ENCODE data around the gene PTPN21.

PTPN21 gene

DNA sequence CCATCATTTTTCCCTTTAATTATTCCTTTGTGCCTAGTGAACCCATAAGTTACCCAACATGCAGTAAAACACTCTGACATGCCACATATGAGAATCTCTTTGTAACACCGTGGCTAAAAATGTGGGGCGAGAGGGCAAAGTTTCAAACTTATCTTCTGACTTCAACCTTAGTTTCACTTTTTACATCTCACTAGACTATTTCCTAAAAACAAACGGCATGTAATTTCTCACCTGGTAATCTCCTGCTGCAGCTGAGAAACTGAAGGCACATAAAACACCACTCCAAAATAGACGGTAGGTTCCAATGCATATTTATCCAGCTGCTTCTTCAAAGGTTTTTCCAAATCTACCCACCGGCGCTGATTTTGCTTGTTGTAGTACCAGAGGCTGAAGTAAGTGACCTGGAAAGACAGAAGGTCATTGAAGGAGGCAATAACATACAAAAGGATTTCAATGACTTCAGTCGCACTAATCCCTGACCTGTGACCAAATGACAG lies 37.9 kb downstream of the PTPN21 start:
- Histone ChIP-seq H3K4me3 (ENCODE audit: low read length) (peak overlapping the region; percentile 41), H3K79me2 (ENCODE audit: low read length) (no peaks in the 10 kb centered on the region), H3K27ac (ENCODE audit: low read length) (no peak overlapping the region; the same call in 1 of the 2 replicates), H3K9ac (ENCODE audit: low read length) (no peak overlapping the region; the same call in 1 of the 2 replicates), H3K9me2 (replicated peaks; ENCODE audit: insufficient read depth, low read length) (no peaks in the 10 kb centered on the region), H3K4me2 (ENCODE audit: low read depth, low read length) (peak overlapping the region; percentile 30; the same call in 1 of the 2 replicates), H3F3A (ENCODE audit: insufficient read depth, low read length) (no peaks in the 10 kb centered on the region), H3K9me3 (replicated peaks; ENCODE audit: insufficient read depth, low read length) (no peaks in the 10 kb centered on the region), H4K20me1 (ENCODE audit: insufficient read depth, low read length) (no peaks in the 10 kb centered on the region), H3K4me1 (ENCODE audit: low read length) (peaks cover 6% of the 10 kb centered on the region; the same call in 1 of the 2 replicates), H3K27me3 (replicated peaks; ENCODE audit: insufficient read depth, low read length) (no peaks in the 10 kb centered on the region), H3K36me3 (replicated peaks; ENCODE audit: insufficient read depth, low read length) (no peaks in the 10 kb centered on the region), H2AFZ (ENCODE audit: low read length) (peak overlapping the region; percentile 73)
- TF ChIP-seq EZH2phosphoT487 (IDR thresholded peaks at IDR 0.05; ENCODE audit: low read length) (no peak), EZH2 (optimal IDR thresholded peaks at IDR 0.05; ENCODE audit: low read depth, low read length) (no peak)
- TF ChIP-seq, protein P1, sequence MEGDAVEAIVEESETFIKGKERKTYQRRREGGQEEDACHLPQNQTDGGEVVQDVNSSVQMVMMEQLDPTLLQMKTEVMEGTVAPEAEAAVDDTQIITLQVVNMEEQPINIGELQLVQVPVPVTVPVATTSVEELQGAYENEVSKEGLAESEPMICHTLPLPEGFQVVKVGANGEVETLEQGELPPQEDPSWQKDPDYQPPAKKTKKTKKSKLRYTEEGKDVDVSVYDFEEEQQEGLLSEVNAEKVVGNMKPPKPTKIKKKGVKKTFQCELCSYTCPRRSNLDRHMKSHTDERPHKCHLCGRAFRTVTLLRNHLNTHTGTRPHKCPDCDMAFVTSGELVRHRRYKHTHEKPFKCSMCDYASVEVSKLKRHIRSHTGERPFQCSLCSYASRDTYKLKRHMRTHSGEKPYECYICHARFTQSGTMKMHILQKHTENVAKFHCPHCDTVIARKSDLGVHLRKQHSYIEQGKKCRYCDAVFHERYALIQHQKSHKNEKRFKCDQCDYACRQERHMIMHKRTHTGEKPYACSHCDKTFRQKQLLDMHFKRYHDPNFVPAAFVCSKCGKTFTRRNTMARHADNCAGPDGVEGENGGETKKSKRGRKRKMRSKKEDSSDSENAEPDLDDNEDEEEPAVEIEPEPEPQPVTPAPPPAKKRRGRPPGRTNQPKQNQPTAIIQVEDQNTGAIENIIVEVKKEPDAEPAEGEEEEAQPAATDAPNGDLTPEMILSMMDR (IDR thresholded peaks at IDR 0.05; ENCODE audit: low read length), result no peak
- peak; percentile 53 for DNase-seq

DNA sequence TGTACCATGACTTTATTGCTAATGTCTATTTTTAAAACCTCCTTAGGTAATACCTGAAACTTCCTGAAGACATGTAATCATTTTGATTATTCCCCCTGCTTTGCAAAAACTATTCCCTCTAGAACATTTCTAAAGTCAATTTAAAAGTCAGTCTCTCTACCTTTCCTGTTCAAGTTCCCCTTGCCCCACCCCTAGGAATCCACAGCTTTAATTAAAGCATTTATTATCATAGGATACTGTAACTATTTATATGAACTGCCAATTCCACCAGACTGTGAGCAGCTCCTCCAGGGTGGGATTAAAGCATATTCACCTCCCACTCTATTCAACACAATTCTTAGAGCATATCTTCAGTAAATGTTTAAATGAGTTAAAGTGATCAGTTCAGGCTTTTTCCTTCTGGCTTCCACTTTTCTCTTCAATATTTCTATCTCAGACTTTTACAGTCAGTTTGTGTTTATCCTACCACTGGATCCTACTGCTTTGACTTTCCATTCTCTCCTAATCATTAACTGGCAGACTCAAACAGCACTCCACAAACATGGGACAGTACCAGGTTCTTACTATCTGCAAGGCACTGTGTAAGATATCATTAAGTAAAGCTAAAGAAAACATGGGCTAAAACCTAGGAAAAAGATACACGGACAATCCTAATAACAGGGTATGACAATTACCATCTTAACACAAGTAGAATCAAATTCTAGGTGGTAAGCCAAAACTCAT lies 39.1 kb downstream of the PTPN21 start:
- Histone ChIP-seq H3K27ac (ENCODE audit: low read length) (no peak overlapping the region), H3K9me2 (replicated peaks; ENCODE audit: insufficient read depth, low read length) (no peaks in the 10 kb centered on the region), H2AFZ (ENCODE audit: low read length) (no peak overlapping the region), H4K20me1 (ENCODE audit: insufficient read depth, low read length) (no peaks in the 10 kb centered on the region), H3K4me1 (ENCODE audit: low read length) (peaks cover 6% of the 10 kb centered on the region; the same call in 1 of the 2 replicates), H3F3A (ENCODE audit: insufficient read depth, low read length) (no peaks in the 10 kb centered on the region), H3K9me3 (replicated peaks; ENCODE audit: insufficient read depth, low read length) (no peaks in the 10 kb centered on the region), H3K9ac (ENCODE audit: low read length) (no peak overlapping the region), H3K36me3 (replicated peaks; ENCODE audit: insufficient read depth, low read length) (no peaks in the 10 kb centered on the region), H3K79me2 (ENCODE audit: low read length) (no peaks in the 10 kb centered on the region), H3K27me3 (replicated peaks; ENCODE audit: insufficient read depth, low read length) (no peaks in the 10 kb centered on the region), H3K4me3 (ENCODE audit: low read length) (no peak overlapping the region), H3K4me2 (ENCODE audit: low read depth, low read length) (no peak overlapping the region)
- DNase-seq, result no peak
- TF ChIP-seq, protein P1 (IDR thresholded peaks at IDR 0.05; ENCODE audit: low read length), result no peak
- no peak for TF ChIP-seq EZH2 (optimal IDR thresholded peaks at IDR 0.05; ENCODE audit: low read depth, low read length)
- no peak for TF ChIP-seq EZH2phosphoT487 (IDR thresholded peaks at IDR 0.05; ENCODE audit: low read length)

DNA sequence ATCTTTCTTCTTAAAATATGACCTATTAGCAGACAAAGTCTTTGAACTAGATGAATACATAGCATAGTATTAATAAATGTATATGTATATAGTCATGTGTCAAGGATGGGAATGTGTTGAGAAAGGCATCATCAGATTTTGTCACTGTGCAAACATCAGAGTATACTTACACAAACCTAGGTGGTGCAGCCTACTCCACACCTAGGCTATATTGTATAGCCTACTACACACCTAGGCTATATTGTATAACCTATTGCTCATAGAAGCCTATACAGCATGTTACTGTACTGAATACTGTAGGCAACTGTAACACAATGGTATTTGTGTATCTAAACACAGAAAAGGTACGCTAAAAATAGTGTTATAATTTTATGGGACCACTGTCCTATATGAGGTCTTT lies 47.6 kb downstream of the PTPN21 start:
- no peaks in the 10 kb centered on the region for H3K9me3 ChIP-seq (replicated peaks; ENCODE audit: insufficient read depth, low read length)
- H3K4me2 ChIP-seq (ENCODE audit: low read depth, low read length), result no peak overlapping the region
- H3K4me3 ChIP-seq (ENCODE audit: low read length), result no peak overlapping the region

More for the DNA sequence above, 47.6 kb downstream of the PTPN21 start:
- no peak for DNase-seq
- Histone ChIP-seq H3K27me3 (replicated peaks; ENCODE audit: insufficient read depth, low read length) (no peaks in the 10 kb centered on the region), H3K36me3 (replicated peaks; ENCODE audit: insufficient read depth, low read length) (no peaks in the 10 kb centered on the region), H3K9ac (ENCODE audit: low read length) (no peak overlapping the region), H2AFZ (ENCODE audit: low read length) (no peak overlapping the region), H3K79me2 (ENCODE audit: low read length) (no peaks in the 10 kb centered on the region), H3K27ac (ENCODE audit: low read length) (no peak overlapping the region), H3K4me1 (ENCODE audit: low read length) (no peaks in the 10 kb centered on the region), H3F3A (ENCODE audit: insufficient read depth, low read length) (no peaks in the 10 kb centered on the region), H3K9me2 (replicated peaks; ENCODE audit: insufficient read depth, low read length) (no peaks in the 10 kb centered on the region), H4K20me1 (ENCODE audit: insufficient read depth, low read length) (no peaks in the 10 kb centered on the region)
- no peak for TF ChIP-seq EZH2 (optimal IDR thresholded peaks at IDR 0.05; ENCODE audit: low read depth, low read length)
- TF ChIP-seq, protein P1 (IDR thresholded peaks at IDR 0.05; ENCODE audit: low read length), result no peak

Data from MM.1S (cell line).